Smooth muscle cell (in vitro differentiated cells): Measurements from ENCODE around the gene TRIO. TPM values are rescaled to one million over a fixed set of nuclear protein-coding genes. Genes with fewer than 3 reads are reported as not detected.
A peak's percentile ranks its signal among the peaks of the same experiment; 100 is the strongest.

Experiments used
- DNase-seq: peaks from one replicate; lab custom pipeline; 2025; ENCODE audit not compliant: unreplicated experiment; lab: John Stamatoyannopoulos, UW
- H2AFZ ChIP-seq: fragments of 200-600 bp; sonication (generic); 2 replicates; pipeline ENCODE4 v1.6.0; 2016; ENCODE audit warnings: antibody characterized with exemption, low read depth, mild to moderate bottlenecking
- H3F3A ChIP-seq: fragments of 200-600 bp; sonication (generic); 2 replicates; pipeline ENCODE4 v1.6.0; 2017; ENCODE audit warnings: antibody characterized with exemption, low read depth
- H3K27ac ChIP-seq: fragments of 200-600 bp; sonication (generic); 2 replicates; pipeline ENCODE4 v1.5.1; 2016; ENCODE audit warnings: low read depth, mild to moderate bottlenecking
- H3K27me3 ChIP-seq: fragments of 200-600 bp; sonication (generic); 2 replicates; pipeline ENCODE4 v1.6.1; 2016; ENCODE audit warnings: low read depth, mild to moderate bottlenecking
- H3K36me3 ChIP-seq: fragments of 200-600 bp; sonication (generic); 2 replicates; pipeline ENCODE4 v1.5.1; 2016; ENCODE audit warnings: low read depth
- H3K4me1 ChIP-seq: fragments of 200-600 bp; sonication (generic); 2 replicates; pipeline ENCODE4 v1.5.1; 2016; ENCODE audit warnings: low read depth
- H3K4me2 ChIP-seq: fragments of 200-600 bp; sonication (generic); 2 replicates; pipeline ENCODE4 v1.6.0; 2016; ENCODE audit warnings: mild to moderate bottlenecking
- H3K4me3 ChIP-seq: fragments of 200-600 bp; sonication (generic); 2 replicates; pipeline ENCODE4 v1.5.1; 2016; ENCODE audit warnings: mild to moderate bottlenecking
- H3K79me2 ChIP-seq: fragments of 200-600 bp; sonication (generic); 2 replicates; pipeline ENCODE4 v1.6.0; 2016; ENCODE audit warnings: low read depth, mild to moderate bottlenecking
- H3K9ac ChIP-seq: fragments of 200-600 bp; sonication (generic); 2 replicates; pipeline ENCODE4 v1.6.0; 2016; ENCODE audit warnings: low read depth
- H3K9me3 ChIP-seq: fragments of 200-600 bp; sonication (generic); replicated peaks from 2 replicates; pipeline ENCODE4 v1.5.1; 2016; ENCODE audit warnings: low read depth
- H4K20me1 ChIP-seq: fragments of 200-600 bp; sonication (generic); 2 replicates; pipeline ENCODE4 v1.6.0; 2016; ENCODE audit warnings: low read depth
- WGBS: methylation state at CpG from one replicate; pipeline ENCODE4 v1.1.7; 2016; ENCODE audit warnings: low lambda C conversion rate; 5-methylcytosine and 5-hydroxymethylcytosine counted together
- polyA plus RNA-seq: library from polyadenylated mRNA; unstranded; fragments of >200 nt; fragmentation: Nextera tagmentation; extraction: Ambion mirVana; gene quantifications from 2 replicates; pipeline ENCODE4 v1.2.1, GENCODE V29; 2016
- total RNA-seq: library from RNA; depleted of rRNA; stranded (reverse); fragments of >200 nt; gene quantifications from 2 replicates; pipeline ENCODE4 v1.2.3, GENCODE V29; 2014
- TF ChIP-seq, protein P1 (sequence below): fragments of 200-600 bp; sonication (generic); IDR thresholded peaks from 2 replicates; pipeline ENCODE4 v1.5.1; 2017; ENCODE audit warnings: borderline replicate concordance, mild to moderate bottlenecking, antibody characterized with exemption; ENCODE audit not compliant: insufficient read depth, poor library complexity, severe bottlenecking

Gene TRIO
- total and polyA plus RNA-seq, 2 experiments from 2014 or later = 10.2 to 118 TPM

DNA sequence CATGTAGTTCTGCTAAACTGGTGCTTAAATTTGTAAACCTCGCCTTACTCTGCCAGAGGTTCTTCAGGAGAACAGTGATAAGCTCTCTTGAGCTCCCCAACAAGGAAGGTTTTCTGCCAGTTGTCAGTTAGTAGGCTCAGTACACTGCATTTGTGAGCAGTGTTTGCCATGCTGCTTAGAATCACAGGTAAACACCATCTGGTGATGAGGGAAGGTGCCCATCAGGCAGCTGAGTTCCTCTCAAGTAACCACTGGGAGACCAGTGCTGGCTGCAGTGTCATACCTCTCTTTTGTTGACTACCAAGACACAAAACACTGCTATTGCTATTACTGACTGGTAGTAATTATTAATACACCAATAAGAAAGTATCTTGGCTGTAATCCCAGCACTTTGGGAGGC is 252.3 kb downstream of the TRIO start:
- peaks cover 13% of the 10 kb centered on the region for H3F3A ChIP-seq
- 100% methylated on average over 1 of the region's 1 CpG for WGBS
- H3K79me2 ChIP-seq = no peaks in the 10 kb centered on the region
- H3K4me1 ChIP-seq = peaks cover 5% of the 10 kb centered on the region
- no peak overlapping the region for H3K4me3 ChIP-seq
- no peaks in the 10 kb centered on the region for H3K27me3 ChIP-seq
- H3K4me2 ChIP-seq = no peak overlapping the region
- TF ChIP-seq, protein P1, sequence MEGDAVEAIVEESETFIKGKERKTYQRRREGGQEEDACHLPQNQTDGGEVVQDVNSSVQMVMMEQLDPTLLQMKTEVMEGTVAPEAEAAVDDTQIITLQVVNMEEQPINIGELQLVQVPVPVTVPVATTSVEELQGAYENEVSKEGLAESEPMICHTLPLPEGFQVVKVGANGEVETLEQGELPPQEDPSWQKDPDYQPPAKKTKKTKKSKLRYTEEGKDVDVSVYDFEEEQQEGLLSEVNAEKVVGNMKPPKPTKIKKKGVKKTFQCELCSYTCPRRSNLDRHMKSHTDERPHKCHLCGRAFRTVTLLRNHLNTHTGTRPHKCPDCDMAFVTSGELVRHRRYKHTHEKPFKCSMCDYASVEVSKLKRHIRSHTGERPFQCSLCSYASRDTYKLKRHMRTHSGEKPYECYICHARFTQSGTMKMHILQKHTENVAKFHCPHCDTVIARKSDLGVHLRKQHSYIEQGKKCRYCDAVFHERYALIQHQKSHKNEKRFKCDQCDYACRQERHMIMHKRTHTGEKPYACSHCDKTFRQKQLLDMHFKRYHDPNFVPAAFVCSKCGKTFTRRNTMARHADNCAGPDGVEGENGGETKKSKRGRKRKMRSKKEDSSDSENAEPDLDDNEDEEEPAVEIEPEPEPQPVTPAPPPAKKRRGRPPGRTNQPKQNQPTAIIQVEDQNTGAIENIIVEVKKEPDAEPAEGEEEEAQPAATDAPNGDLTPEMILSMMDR = no peak
- peaks cover 25% of the 10 kb centered on the region for H3K36me3 ChIP-seq
- peaks cover 20% of the 10 kb centered on the region for H4K20me1 ChIP-seq
- H3K27ac ChIP-seq = no peak overlapping the region
- no peak overlapping the region for H3K9ac ChIP-seq
- DNase-seq = no peak
- no peak overlapping the region for H2AFZ ChIP-seq
- no peaks in the 10 kb centered on the region for H3K9me3 ChIP-seq

GRCh38 chr5:14396066-14396465 is 252.9 kb downstream of the TRIO start:
- Histone ChIP-seq H3K4me3 (no peak overlapping the region), H3K9ac (no peak overlapping the region), H3K27ac (no peak overlapping the region), H2AFZ (no peak overlapping the region), H3K9me3 (no peaks in the 10 kb centered on the region), H4K20me1 (peaks cover 21% of the 10 kb centered on the region), H3K4me1 (peaks cover 5% of the 10 kb centered on the region), H3F3A (peaks cover 13% of the 10 kb centered on the region), H3K79me2 (peaks cover under 1% of the 10 kb centered on the region), H3K27me3 (no peaks in the 10 kb centered on the region), H3K4me2 (no peak overlapping the region), H3K36me3 (peaks cover 20% of the 10 kb centered on the region)
- TF ChIP-seq, protein P1 = no peak
- DNase-seq = no peak
- 96% methylated on average over 7 of the region's 7 CpGs for WGBS

- peaks cover 5% of the 10 kb centered on the region for H3K4me1 ChIP-seq
- H3F3A ChIP-seq = peaks cover 13% of the 10 kb centered on the region
- no peaks in the 10 kb centered on the region for H3K27me3 ChIP-seq
- 97% methylated on average over 5 of the region's 5 CpGs for WGBS
- no peak overlapping the region for H2AFZ ChIP-seq
- H3K4me3 ChIP-seq = no peak overlapping the region
- TF ChIP-seq, protein P1 = no peak
- peaks cover 27% of the 10 kb centered on the region for H4K20me1 ChIP-seq
- peaks cover 20% of the 10 kb centered on the region for H3K36me3 ChIP-seq
- no peak overlapping the region for H3K27ac ChIP-seq
- H3K4me2 ChIP-seq = no peak overlapping the region
- no peak for DNase-seq
- no peaks in the 10 kb centered on the region for H3K9me3 ChIP-seq
- peaks cover 7% of the 10 kb centered on the region for H3K79me2 ChIP-seq
- no peak overlapping the region for H3K9ac ChIP-seq
Measured at GRCh38 chr5:14396737-14397136, 253.6 kb downstream of the TRIO start.

- TF ChIP-seq, protein P1 = no peak
- no peak overlapping the region for H3K9ac ChIP-seq
- peaks cover 12% of the 10 kb centered on the region for H3K79me2 ChIP-seq
- H4K20me1 ChIP-seq = peaks cover 37% of the 10 kb centered on the region
- peaks cover 13% of the 10 kb centered on the region for H3F3A ChIP-seq
- H3K4me2 ChIP-seq = no peak overlapping the region
- H3K9me3 ChIP-seq = no peaks in the 10 kb centered on the region
- DNase-seq = no peak
- H2AFZ ChIP-seq = no peak overlapping the region
- H3K4me3 ChIP-seq = no peak overlapping the region
- H3K27ac ChIP-seq = peak overlapping the region; percentile 24
- 98% methylated on average over 3 of the region's 3 CpGs for WGBS
- peaks cover 15% of the 10 kb centered on the region for H3K36me3 ChIP-seq
- peaks cover 5% of the 10 kb centered on the region for H3K4me1 ChIP-seq
- no peaks in the 10 kb centered on the region for H3K27me3 ChIP-seq
Measured at GRCh38 chr5:14397717-14398116, 254.6 kb downstream of the TRIO start.
